Thoracic aorta (tissue), 2 donors: Measurements from ENCODE around the gene TMEM270. TPM values are rescaled to one million over a fixed set of nuclear protein-coding genes. Genes with fewer than 3 reads are reported as not detected.
"Not testable (repeated sequence)": the region's sequence is repeated elsewhere in the genome, so short reads cannot be mapped to it uniquely, and the experiment has no call there.

Source experiments
- ATAC-seq: fragments of 150-250 bp; one replicate; pipeline ENCODE4 v1.8.0; 2017; ENCODE audit warnings: low read depth; ENCODE audit not compliant: insufficient number of reproducible peaks, low FRiP score
- DNase-seq: peaks from one replicate; pipeline ENCODE4 v3.0.0-alpha.2; 2020; ENCODE audit warnings: low spot score
- H3K27ac ChIP-seq, 2 donors: fragments of 200-600 bp; sonication (generic); 1 replicate in 1 of 2; 2 replicates in 1 of 2; pipeline ENCODE4 v1.5.1; 2016; ENCODE audit warnings: mild to moderate bottlenecking in 2 of 2, moderate library complexity in 2 of 2
- H3K27me3 ChIP-seq: fragments of 200-600 bp; sonication (generic); replicated peaks from 2 replicates; pipeline ENCODE4 v1.6.0; 2016; ENCODE audit warnings: mild to moderate bottlenecking; ENCODE audit not compliant: insufficient read depth
- H3K36me3 ChIP-seq: fragments of 200-600 bp; sonication (generic); one replicate; pipeline ENCODE4 v1.5.1; 2016
- H3K4me1 ChIP-seq, 2 donors: fragments of 200-600 bp; sonication (generic); 1 replicate in 1 of 2; 2 replicates in 1 of 2; pipeline versions ENCODE4 v1.5.1 to v1.6.0; 2016; ENCODE audit warnings: low read depth in 2 of 2, mild to moderate bottlenecking in 1 of 2; ENCODE audit not compliant: control insufficient read depth in 1 of 2
- H3K4me3 ChIP-seq: fragments of 200-600 bp; sonication (generic); 2 replicates; pipeline ENCODE4 v1.5.1; 2016; ENCODE audit warnings: mild to moderate bottlenecking
- H3K9me3 ChIP-seq: fragments of 200-600 bp; sonication (generic); 2 replicates; pipeline ENCODE4 v1.5.1; 2016
- CTCF ChIP-seq: fragments of 200-600 bp; sonication (generic); IDR thresholded peaks from one replicate; pipeline ENCODE4 v1.5.1; 2019; ENCODE audit warnings: antibody characterized with exemption
- total RNA-seq, 2 donors: library from RNA; depleted of rRNA; stranded (reverse); fragments of >200 nt; gene quantifications; one replicate each; pipeline versions ENCODE4 v1.1.0 to v1.2.3, GENCODE V29; 2016

The TMEM270 gene
- total RNA-seq, 2 donors from 2014 or later = not detected

- no peak overlapping the region for H3K27ac ChIP-seq
- H3K4me3 ChIP-seq = no peak overlapping the region
- H3K9me3 ChIP-seq = no peaks in the 10 kb centered on the region
- DNase-seq = no peak
- no peak for ATAC-seq
- H3K4me1 ChIP-seq = peaks cover 3 to 7% of the 10 kb centered on the region in 2 donors
- no peak for TF ChIP-seq CTCF
- H3K27me3 ChIP-seq = no peaks in the 10 kb centered on the region
- no peaks in the 10 kb centered on the region for H3K36me3 ChIP-seq
Measured at GRCh38 chr7:73832806-73833205, 28.2 kb upstream of the TMEM270 start.

- Histone ChIP-seq H3K36me3 (no peaks in the 10 kb centered on the region), H3K4me3 (no peak overlapping the region), H3K9me3 (no peaks in the 10 kb centered on the region), H3K27ac (no peak overlapping the region), H3K4me1 (peaks cover under 1 to 2% of the 10 kb centered on the region in 2 donors), H3K27me3 (no peaks in the 10 kb centered on the region)
- no peak for ATAC-seq
- no peak for DNase-seq
- TF ChIP-seq CTCF = no peak
Measured at GRCh38 chr7:73833251-73833919, 27.6 kb upstream of the TMEM270 start.

- no peaks in the 10 kb centered on the region for H3K27me3 ChIP-seq
- H3K9me3 ChIP-seq = no peaks in the 10 kb centered on the region
- no peak overlapping the region for H3K4me3 ChIP-seq
- DNase-seq = no peak
- H3K27ac ChIP-seq = no peak overlapping the region
- no peaks in the 10 kb centered on the region for H3K36me3 ChIP-seq
- no peak for TF ChIP-seq CTCF
- ATAC-seq = no peak
- no peaks in the 10 kb centered on the region for H3K4me1 ChIP-seq
Measured at GRCh38 chr7:73834626-73835191, 26.2 kb upstream of the TMEM270 start.

- not testable (repeated sequence) for ATAC-seq, H3K4me3 ChIP-seq, H3K27me3 ChIP-seq, DNase-seq, H3K4me1 ChIP-seq, H3K9me3 ChIP-seq, H3K36me3 ChIP-seq, H3K27ac ChIP-seq
Measured at GRCh38 chr7:73837167-73837566, 23.8 kb upstream of the TMEM270 start.

GRCh38 chr7:73838642-73839041 is 22.3 kb upstream of the TMEM270 start:
- no peak for TF ChIP-seq CTCF
- no peak overlapping the region for H3K4me3 ChIP-seq
- H3K36me3 ChIP-seq = no peaks in the 10 kb centered on the region
- peaks cover 0 to 8% of the 10 kb centered on the region in 2 donors for H3K4me1 ChIP-seq
- ATAC-seq (no peak), DNase-seq (no peak)
- H3K9me3 ChIP-seq = no peaks in the 10 kb centered on the region
- no peak overlapping the region for H3K27ac ChIP-seq
- no peaks in the 10 kb centered on the region for H3K27me3 ChIP-seq
